GM20000 (cell line): ENCODE data around the gene TKT.
A peak's percentile ranks its signal among the peaks of the same experiment; 100 is the strongest.

Experiments used
- DNase-seq: peaks from one replicate; pipeline ENCODE4 v3.0.0; 2012; ENCODE audit warnings: low spot score
- CTCF ChIP-seq: IDR thresholded peaks from 2 replicates; pipeline ENCODE4 v1.5.1; 2012; ENCODE audit warnings: mild to moderate bottlenecking, control low read depth; ENCODE audit errors: extremely low read depth, missing control alignments

The TKT gene, protein sequence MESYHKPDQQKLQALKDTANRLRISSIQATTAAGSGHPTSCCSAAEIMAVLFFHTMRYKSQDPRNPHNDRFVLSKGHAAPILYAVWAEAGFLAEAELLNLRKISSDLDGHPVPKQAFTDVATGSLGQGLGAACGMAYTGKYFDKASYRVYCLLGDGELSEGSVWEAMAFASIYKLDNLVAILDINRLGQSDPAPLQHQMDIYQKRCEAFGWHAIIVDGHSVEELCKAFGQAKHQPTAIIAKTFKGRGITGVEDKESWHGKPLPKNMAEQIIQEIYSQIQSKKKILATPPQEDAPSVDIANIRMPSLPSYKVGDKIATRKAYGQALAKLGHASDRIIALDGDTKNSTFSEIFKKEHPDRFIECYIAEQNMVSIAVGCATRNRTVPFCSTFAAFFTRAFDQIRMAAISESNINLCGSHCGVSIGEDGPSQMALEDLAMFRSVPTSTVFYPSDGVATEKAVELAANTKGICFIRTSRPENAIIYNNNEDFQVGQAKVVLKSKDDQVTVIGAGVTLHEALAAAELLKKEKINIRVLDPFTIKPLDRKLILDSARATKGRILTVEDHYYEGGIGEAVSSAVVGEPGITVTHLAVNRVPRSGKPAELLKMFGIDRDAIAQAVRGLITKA

GRCh38 chr3:53255775-53256703 is at the start of gene TKT:
TKT (minus strand) TSS chr3:53256022; CDS start chr3:53255942, 80 bp downstream.
- DNase-seq: peak; percentile 99
- no peak for TF ChIP-seq CTCF

DNA sequence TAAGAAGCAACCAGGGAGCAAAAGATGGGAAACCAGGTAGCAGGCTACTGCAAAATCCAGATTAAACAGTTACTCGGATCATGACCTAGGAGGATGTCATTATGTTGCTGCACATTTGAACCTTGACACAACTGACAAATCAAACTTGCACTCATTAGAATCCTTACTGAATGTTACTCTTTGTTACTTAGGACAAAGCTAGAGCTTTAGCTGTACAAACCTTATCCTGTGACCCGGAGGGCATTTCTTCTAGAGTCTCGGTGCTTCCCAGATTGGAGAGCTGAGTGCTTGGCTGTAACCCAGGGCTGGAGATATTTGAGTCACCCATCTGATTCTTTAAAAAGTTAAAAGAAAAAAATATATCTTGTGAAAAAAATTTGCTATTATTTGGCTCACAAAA is 48.1 kb upstream of the TKT start:
- TF ChIP-seq CTCF: no peak
- DNase-seq: no peak

DNA sequence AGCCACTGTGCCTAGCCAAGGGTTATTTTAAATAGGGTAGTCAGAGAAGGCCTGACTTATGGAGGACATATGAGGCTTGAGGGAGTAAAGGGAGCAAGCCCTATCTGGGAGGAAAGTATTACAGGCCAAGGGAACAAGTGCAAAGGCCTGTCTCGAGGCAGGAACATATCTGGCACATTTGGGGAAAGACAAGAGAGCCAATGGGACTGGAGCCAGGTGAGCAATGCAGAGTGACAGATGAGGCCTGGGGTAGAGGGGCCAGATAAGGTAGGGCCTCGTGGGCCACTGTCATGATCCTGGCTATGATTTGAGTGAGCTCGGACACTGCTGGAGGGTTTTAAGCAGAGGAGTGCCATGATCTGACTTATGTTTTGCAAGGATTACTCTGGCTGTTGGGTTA is 47.7 kb upstream of the TKT start:
- no peak for TF ChIP-seq CTCF
- DNase-seq: no peak

DNA sequence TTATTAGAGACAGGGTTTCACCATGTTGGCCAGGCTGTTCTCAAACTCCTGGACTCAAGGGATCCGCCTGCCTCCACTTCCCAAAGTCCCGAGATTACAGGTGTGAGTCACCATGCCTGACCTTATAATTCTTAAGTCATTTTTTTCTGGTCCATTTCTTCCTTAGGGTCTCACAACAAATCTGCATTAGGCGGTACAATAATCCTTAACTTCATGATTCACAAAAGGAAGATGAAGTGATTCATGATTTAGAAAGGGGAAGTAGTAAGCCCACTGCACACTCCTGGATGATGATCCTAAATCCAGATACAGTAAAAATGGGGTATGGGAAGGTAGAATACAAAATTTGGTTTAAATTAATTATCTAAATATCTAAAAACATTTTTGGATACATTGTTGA is 45.0 kb upstream of the TKT start:
- TF ChIP-seq CTCF: no peak
- no peak for DNase-seq

DNA sequence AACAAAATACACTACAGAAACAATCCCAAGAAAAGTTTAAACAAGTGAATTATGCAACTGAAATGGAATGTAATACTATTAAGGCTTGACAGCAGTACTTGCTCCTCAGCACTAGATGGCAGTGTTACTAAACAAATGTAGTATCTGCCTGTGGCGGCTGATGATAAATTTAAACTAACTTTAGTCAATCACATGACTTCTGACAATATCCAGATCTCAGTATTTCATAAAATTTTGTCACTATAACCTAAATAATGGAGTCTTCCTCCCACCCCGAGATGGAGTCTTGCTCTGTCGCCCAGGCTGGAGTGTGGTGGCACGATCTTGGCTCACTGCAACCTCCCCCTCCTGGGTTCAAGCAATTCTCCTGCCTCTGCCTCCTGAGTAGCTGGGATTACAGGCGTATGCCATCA is 43.8 kb upstream of the TKT start:
- TF ChIP-seq CTCF: peak; percentile 56
- peak; percentile 58 for DNase-seq

DNA sequence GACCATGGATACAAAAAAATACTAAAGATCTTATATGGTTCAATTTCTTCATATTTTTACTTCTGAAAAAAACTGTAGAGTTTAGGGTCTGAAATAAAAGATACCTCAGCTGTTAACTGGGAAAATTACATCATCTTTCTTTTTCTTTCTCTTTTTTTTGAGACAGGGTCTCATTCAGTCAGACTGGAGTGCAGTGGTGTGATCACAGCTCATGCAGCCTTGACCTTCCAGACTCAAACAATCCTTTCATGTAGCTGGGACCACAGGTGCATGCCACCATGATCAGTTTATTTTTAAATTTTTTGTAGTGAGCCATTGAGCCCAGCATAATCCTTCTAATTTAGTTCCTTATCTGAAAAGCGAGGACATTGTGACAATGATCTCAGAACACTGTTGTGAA is 39.6 kb upstream of the TKT start:
- no peak for DNase-seq
- TF ChIP-seq CTCF: no peak

DNA sequence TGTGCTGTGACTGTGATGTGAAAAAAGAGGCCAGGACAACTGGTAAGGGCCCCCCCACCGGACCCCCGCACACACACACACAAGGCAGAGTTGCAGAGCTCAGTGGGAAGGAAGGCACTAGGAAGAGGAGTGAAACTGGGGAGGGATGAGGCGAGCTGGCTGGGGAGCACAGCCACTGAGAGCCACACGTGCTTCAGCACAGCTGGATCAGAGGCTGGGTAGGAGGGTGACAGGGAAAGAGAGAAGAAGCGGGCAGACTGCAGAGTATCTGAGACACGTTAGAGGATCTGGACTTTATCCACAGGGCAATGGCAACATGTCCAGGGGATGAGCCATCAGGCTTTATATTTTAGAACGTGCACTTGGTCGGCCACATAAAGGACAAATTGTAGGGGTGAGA is 38.0 kb upstream of the TKT start:
- TF ChIP-seq CTCF: no peak
- no peak for DNase-seq
